Left kidney (tissue), 2 donors: ENCODE results near the gene CCL11. TPM values are rescaled to one million over a fixed set of nuclear protein-coding genes. Genes with fewer than 3 reads are reported as not detected.

Source experiments
- DNase-seq: peaks from one replicate; pipeline ENCODE4 v3.0.0-alpha.2; 2013
- polyA plus RNA-seq: library from polyadenylated mRNA; unstranded; fragments of 120-200 nt; gene quantifications from one replicate; pipeline ENCODE4 v1.2.1, GENCODE V29; 2013; ENCODE audit not compliant: insufficient read length

CCL11 gene
- polyA plus RNA-seq, 1 donor: 1.1 TPM

DNA sequence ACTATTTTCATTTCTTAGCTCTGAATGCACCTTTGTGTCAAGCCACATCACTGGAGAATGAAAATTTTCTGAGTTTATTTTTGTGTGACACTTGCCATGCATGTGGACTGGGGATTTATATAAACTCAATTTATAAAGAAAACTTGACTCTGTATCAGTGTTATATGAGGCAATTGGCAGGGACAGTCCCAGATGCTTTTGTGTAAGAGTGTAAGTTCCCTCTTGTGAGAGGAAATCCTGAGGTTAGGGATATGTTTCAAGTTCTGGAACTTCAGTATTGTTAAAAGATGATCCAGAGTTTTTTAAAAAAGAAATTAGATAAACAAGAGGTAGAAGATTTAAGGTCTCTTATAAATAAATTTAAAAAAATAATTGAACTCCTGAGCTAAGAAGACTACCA is 22.8 kb downstream of the CCL11 start:
- DNase-seq: no peak

- no peak for DNase-seq
Measured at GRCh38 chr17:34311291-34311690, 25.7 kb downstream of the CCL11 start.

DNA sequence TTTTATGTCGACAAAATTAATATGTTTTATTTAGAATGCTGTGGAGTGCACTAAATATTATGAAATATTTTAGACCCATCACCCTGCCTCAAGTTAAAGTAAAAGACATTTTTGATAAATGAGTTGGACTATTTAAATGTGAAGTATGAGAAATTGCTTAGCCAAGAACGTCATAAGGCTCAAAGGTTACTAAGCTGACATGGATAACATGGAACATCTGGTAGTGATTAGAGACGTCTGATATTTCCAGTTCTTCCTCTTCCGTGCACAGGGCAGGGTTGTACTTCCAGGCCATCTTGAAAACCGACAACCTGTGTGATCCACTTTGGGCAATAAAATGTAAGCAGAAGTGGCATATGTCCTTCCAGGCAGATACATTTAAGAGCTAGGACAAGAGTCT is 26.5 kb downstream of the CCL11 start:
- DNase-seq: no peak

- no peak for DNase-seq
Measured at GRCh38 chr17:34313164-34313563, 27.6 kb downstream of the CCL11 start.

- DNase-seq: no peak
Measured at GRCh38 chr17:34314279-34314678, 28.7 kb downstream of the CCL11 start.

DNA sequence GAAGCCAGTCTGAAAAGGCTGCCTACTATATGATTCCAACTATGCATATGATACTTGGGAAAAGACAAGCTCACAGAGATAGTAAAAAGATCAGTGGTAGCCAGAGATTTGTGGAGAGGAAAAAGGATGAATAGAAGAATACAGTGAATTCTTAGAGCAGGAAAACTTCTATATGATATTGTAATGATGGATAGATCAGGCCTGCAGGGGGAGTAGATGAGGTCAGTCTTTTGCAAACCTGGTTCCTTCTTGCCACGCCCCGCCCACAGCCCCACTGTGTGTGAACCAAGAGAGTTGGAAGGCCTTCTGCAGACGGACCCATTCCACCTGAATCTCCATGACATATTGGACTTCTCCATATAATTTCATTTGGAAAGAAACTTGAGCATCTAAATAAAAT is 32.9 kb downstream of the CCL11 start:
- no peak for DNase-seq

DNA sequence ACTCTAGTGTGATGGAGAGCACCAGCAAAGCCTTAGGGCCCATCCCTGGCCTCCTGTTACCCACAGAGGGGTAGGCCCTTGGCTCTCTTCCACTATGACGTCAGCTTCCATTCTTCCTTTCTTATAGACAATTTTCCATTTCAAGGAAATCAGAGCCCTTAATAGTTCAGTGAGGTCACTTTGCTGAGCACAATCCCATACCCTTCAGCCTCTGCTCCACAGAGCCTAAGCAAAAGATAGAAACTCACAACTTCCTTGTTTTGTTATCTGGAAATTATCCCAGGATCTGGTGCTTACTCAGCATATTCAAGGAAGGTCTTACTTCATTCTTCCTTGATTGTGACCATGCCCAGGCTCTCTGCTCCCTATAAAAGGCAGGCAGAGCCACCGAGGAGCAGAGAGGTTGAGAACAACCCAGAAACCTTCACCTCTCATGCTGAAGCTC is 33.5 kb downstream of the CCL11 start, which contains the start of gene CCL8:
CCL8 (plus strand) TSS at position 397 of the 445 bp plus-strand sequence. CDS start 67 bp downstream, outside the sequence.
- no peak for DNase-seq

GRCh38 chr17:34321964-34322363 is 36.4 kb downstream of the CCL11 start:
- DNase-seq: no peak

GRCh38 chr17:34327580-34327979 is 42.0 kb downstream of the CCL11 start:
- DNase-seq: peak; percentile 24

- DNase-seq: no peak
Measured at GRCh38 chr17:34337701-34338100, 52.2 kb downstream of the CCL11 start.

Other genes with a start within 250 kb of the CCL11 start
- gene CCL2, start 30.5 kb upstream of the CCL11 start, polyA plus RNA-seq: 18.7 TPM
- not detected for gene CCL7, start 15.5 kb upstream of the CCL11 start, polyA plus RNA-seq
- gene CCL8, start 33.7 kb downstream of the CCL11 start, polyA plus RNA-seq: 0.15 TPM
- gene CCL13, start 70.7 kb downstream of the CCL11 start, polyA plus RNA-seq: not detected
- gene CCL1, start 77.5 kb downstream of the CCL11 start, polyA plus RNA-seq: not detected